ENCODE data around the gene NOTCH3. TPM values are rescaled to one million over a fixed set of nuclear protein-coding genes. Genes with fewer than 3 reads are reported as not detected.

NOTCH3 gene
- total and polyA plus RNA-seq, 2 of the 8 experiments (the other 6 are each of a cell fraction or from before 2014, with no cell fraction given), result 37.5 to 107 TPM

DNA sequence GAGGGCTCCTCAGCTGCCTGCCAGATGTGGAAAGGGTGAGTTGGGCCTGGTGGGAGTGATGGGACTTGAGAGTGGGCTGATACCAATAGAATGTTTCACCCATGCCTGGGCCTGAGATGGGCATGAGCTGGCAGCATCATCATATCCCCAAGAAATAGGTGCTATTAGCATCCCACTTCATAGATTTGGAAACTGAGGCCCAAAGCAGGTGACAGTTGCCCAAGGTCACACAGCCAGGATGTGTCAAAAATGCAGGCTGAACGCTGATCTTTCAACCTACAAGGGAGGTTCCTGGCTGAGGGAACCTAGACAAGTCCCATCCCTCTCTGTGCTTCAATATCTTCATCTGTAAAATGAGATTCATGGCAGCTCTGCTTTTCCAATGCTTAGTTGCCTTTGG is 89.0 kb downstream of the NOTCH3 start:
- Histone ChIP-seq H3K14ac (ENCODE audit: insufficient read length) (no peak overlapping the region), H2AFZ (ENCODE audit: low read length) (no peak overlapping the region), H2BK20ac (ENCODE audit: low read length) (no peak overlapping the region), H3K4me3 (ENCODE audit: extremely low read depth in 1 of 4, insufficient read depth in 2 of 4, low read depth in 3 of 4, low read length in 4 of 4) (no peak overlapping the region), H3K4ac (replicated peaks; ENCODE audit: insufficient read length, low read depth, low read length) (no peak overlapping the region), H4K5ac (ENCODE audit: insufficient read length, low read depth, low read length) (no peak overlapping the region), H3K56ac (replicated peaks; ENCODE audit: insufficient read length, low read depth, low read length) (no peak overlapping the region), H3K9ac (replicated peaks in 1 of 4; ENCODE audit: extremely low read depth in 1 of 4, low read depth in 3 of 4, low read length in 3 of 4) (no peak overlapping the region), H3K36me3 (ENCODE audit: control insufficient read depth in 2 of 4, insufficient read depth in 4 of 4, low read length in 3 of 4) (peaks cover 20 to 60% (median 44%) of the 10 kb centered on the region in 4 experiments), H3K79me1 (ENCODE audit: low read depth, low read length) (no peaks in the 10 kb centered on the region; the same call in 1 of the 2 replicates), H3K27ac (ENCODE audit: low read depth, low read length) (no peak overlapping the region), H3K23ac (ENCODE audit: insufficient read length) (no peak overlapping the region), H3K79me2 (ENCODE audit: control insufficient read depth in 1 of 2, insufficient read depth in 2 of 2, low read length in 2 of 2) (peaks cover 0 to 11% of the 10 kb centered on the region in 2 experiments; a peak in 2 of 4 replicates), H2AK5ac (ENCODE audit: low read depth, low read length) (no peak overlapping the region), H2BK120ac (replicated peaks; ENCODE audit: low read depth, low read length) (no peak overlapping the region), H2BK12ac (ENCODE audit: low read depth, low read length) (no peak overlapping the region), H3K4me1 (replicated peaks in 1 of 4; ENCODE audit: control insufficient read depth in 3 of 4, insufficient read depth in 4 of 4, low read length in 3 of 4) (peaks cover 4 to 10% (median 6%) of the 10 kb centered on the region in 4 experiments), H4K91ac (replicated peaks; ENCODE audit: insufficient read length, low read length) (no peak overlapping the region), H3K18ac (ENCODE audit: extremely low read depth, low read length) (no peak overlapping the region), H3K27me3 (replicated peaks in 1 of 4; ENCODE audit: control insufficient read depth in 3 of 4, extremely low read depth in 1 of 4, insufficient read depth in 3 of 4, low read length in 3 of 4) (no peaks in the 10 kb centered on the region), H4K20me1 (replicated peaks in 1 of 2; ENCODE audit: control insufficient read depth in 1 of 2, insufficient read depth in 2 of 2, low read length in 2 of 2) (peaks cover 2 to 7% of the 10 kb centered on the region in 2 experiments), H4K8ac (ENCODE audit: extremely low read depth, insufficient read depth, low read length) (no peak overlapping the region), H3K4me2 (ENCODE audit: insufficient read depth in 1 of 2, low read depth in 2 of 2, low read length in 2 of 2) (no peak overlapping the region), H2BK15ac (ENCODE audit: low read length) (no peak overlapping the region), H3K9me3 (ENCODE audit: insufficient read depth in 2 of 2, low read depth in 1 of 2, low read length in 1 of 2) (no peaks in the 10 kb centered on the region), H3K23me2 (ENCODE audit: low read depth, low read length) (peaks cover 12% of the 10 kb centered on the region), H2BK5ac (ENCODE audit: low read depth, low read length) (no peak overlapping the region)
- no peak for TF ChIP-seq TEAD4 (IDR thresholded peaks at IDR 0.05; ENCODE audit: low read depth, low read length)
- no peak for DNase-seq (ENCODE audit: low read depth in 1 of 2, low spot score in 2 of 2)
- ChIA-PET POLR2A (ENCODE audit: partially characterized antibody) (interaction anchor here (1.0 to 7.9 kb wide), 4 partner anchors 8 to 307 kb away, joined by 3 to 67 read pairs (median 6); partner anchors contain the start of gene AKAP8L), CTCF (ENCODE audit: partially characterized antibody) (interaction anchor here (1.1 to 4.5 kb wide), 6 partner anchors 7 to 449 kb away, joined by 3 to 37 read pairs (median 6); no protein-coding TSS in a partner anchor)
- FAIRE-seq, result no peak
- 78% methylated on average over 1 of the region's 1 CpG; no CpG with 5 or more reads in 1 of the 2 experiments for WGBS, 2 experiments (ENCODE audit: extremely low coverage in 1 of 2, insufficient coverage in 1 of 2, insufficient read length in 1 of 2, insufficient replicate concordance in 2 of 2, low coverage in 1 of 2, low lambda C conversion rate in 2 of 2, missing lambda C conversion rate in 1 of 2)

Measured in H1 (cell line).